Activated CD8-positive, alpha-beta memory T cell treated with anti-CD3 and anti-CD28 coated beads, Interleukin-2, amount 50 U/mL, for 48 hours (primary cell): ENCODE data around the gene MTG1.
"Not testable (repeated sequence)": the region's sequence is repeated elsewhere in the genome, so short reads cannot be mapped to it uniquely, and the experiment has no call there.

ENCODE experiments used
- DNase-seq: peaks from one replicate; pipeline ENCODE4 v3.0.0-alpha.2; 2020

The MTG1 gene

GRCh38 chr10:133359554-133359971, 34.4 kb upstream of the MTG1 start:
- no peak for DNase-seq

- no peak for DNase-seq
Observed at GRCh38 chr10:133359972-133360610, 33.9 kb upstream of the MTG1 start.

GRCh38 chr10:133361227-133361626, 32.7 kb upstream of the MTG1 start:
- no peak for DNase-seq

GRCh38 chr10:133361773-133362441, 32.0 kb upstream of the MTG1 start:
- DNase-seq, result no peak

GRCh38 chr10:133362846-133363245, 31.1 kb upstream of the MTG1 start:
- DNase-seq, result no peak

- no peak for DNase-seq
Observed at GRCh38 chr10:133364645-133365431, 29.1 kb upstream of the MTG1 start.

- no peak for DNase-seq
Observed at GRCh38 chr10:133365461-133366129, 28.4 kb upstream of the MTG1 start.

- no peak for DNase-seq
Observed at GRCh38 chr10:133366130-133366478, 27.9 kb upstream of the MTG1 start.

GRCh38 chr10:133366751-133367150, 27.2 kb upstream of the MTG1 start:
- no peak for DNase-seq

GRCh38 chr10:133367461-133367860, 26.5 kb upstream of the MTG1 start:
- not testable (repeated sequence) for DNase-seq

GRCh38 chr10:133368153-133368552, 25.8 kb upstream of the MTG1 start:
- no peak for DNase-seq

GRCh38 chr10:133370030-133370786, 23.7 kb upstream of the MTG1 start:
- no peak for DNase-seq

GRCh38 chr10:133372507-133372906, 21.4 kb upstream of the MTG1 start:
- DNase-seq, result no peak

- peak; percentile 96 for DNase-seq
Observed at GRCh38 chr10:133373174-133374090, 20.5 kb upstream of the MTG1 start, which contains the start of gene ECHS1. Gene ECHS1, minus strand, starts transcription at chr10:133373354. Its CDS starts 21 bp downstream, at chr10:133373333.

GRCh38 chr10:133375357-133376115, 18.4 kb upstream of the MTG1 start:
- no peak for DNase-seq

GRCh38 chr10:133376183-133376582, 17.8 kb upstream of the MTG1 start:
- DNase-seq, result not testable (repeated sequence)

- DNase-seq, result no peak
Observed at GRCh38 chr10:133377025-133377817, 16.7 kb upstream of the MTG1 start.

GRCh38 chr10:133377818-133378250, 16.1 kb upstream of the MTG1 start:
- DNase-seq, result no peak

- DNase-seq, result peak; percentile 83
Observed at GRCh38 chr10:133378251-133379096, 15.5 kb upstream of the MTG1 start.
